ENCODE results near the gene YWHAB. TPM values are rescaled to one million over a fixed set of nuclear protein-coding genes. Genes with fewer than 3 reads are reported as not detected.
"Not testable (repeated sequence)": the region's sequence is repeated elsewhere in the genome, so short reads cannot be mapped to it uniquely, and the experiment has no call there.

YWHAB gene
- polyA plus RNA-seq, 1 experiment, result 60.5 TPM

DNA sequence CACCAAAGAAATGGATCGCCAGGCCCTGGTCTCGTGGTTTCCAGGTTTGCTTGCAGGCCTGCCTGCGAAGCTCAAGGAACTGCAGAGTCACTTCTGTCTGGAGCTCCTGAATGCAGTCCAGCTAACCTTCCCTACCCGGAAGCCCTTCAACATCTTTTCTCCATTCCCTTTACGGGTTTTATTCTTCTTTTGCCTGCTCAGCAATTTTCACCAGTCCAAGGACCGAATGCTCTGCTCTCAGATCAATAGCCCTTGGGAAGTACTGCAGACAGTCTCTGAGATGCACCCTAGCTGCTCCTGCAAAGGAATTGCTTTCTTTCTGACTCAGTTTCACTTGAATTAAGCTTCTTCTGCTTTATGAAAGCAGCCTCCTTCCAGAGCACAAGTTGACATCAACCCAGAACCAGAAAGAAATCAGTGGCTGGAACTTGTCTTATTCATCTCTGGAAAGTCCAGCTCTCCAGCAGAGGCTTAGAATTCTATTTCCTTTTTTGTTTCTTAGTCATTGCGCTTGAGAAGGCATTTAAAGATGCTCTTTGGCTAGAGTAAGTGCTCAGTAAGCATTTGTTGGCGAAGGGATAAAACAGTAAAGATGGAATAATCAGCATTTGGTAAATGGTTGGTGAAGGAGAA is 18.7 kb upstream of the YWHAB start:
- peaks cover 7% of the 10 kb centered on the region for H3K27me3 ChIP-seq (ENCODE audit: control insufficient read depth, insufficient read depth, low read length)
- H3K4me3 ChIP-seq (ENCODE audit: low read depth, low read length), result no peak overlapping the region
- POLR2A ChIA-PET, result no interaction called here
- H3K36me3 ChIP-seq (ENCODE audit: control insufficient read depth, insufficient read depth, low read length), result no peaks in the 10 kb centered on the region
- CTCF ChIA-PET, result interaction anchor here (0.6 to 1.9 kb wide), 22 partner anchors 10 to 652 kb away, joined by 3 to 28 read pairs (median 4); partner anchors contain the start of gene YWHAB
- DNase-seq (ENCODE audit: low read depth), result no peak
- TF ChIP-seq, protein P1, sequence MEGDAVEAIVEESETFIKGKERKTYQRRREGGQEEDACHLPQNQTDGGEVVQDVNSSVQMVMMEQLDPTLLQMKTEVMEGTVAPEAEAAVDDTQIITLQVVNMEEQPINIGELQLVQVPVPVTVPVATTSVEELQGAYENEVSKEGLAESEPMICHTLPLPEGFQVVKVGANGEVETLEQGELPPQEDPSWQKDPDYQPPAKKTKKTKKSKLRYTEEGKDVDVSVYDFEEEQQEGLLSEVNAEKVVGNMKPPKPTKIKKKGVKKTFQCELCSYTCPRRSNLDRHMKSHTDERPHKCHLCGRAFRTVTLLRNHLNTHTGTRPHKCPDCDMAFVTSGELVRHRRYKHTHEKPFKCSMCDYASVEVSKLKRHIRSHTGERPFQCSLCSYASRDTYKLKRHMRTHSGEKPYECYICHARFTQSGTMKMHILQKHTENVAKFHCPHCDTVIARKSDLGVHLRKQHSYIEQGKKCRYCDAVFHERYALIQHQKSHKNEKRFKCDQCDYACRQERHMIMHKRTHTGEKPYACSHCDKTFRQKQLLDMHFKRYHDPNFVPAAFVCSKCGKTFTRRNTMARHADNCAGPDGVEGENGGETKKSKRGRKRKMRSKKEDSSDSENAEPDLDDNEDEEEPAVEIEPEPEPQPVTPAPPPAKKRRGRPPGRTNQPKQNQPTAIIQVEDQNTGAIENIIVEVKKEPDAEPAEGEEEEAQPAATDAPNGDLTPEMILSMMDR (IDR thresholded peaks at IDR 0.05; ENCODE audit: insufficient read depth, low read depth, low read length), result no peak

DNA sequence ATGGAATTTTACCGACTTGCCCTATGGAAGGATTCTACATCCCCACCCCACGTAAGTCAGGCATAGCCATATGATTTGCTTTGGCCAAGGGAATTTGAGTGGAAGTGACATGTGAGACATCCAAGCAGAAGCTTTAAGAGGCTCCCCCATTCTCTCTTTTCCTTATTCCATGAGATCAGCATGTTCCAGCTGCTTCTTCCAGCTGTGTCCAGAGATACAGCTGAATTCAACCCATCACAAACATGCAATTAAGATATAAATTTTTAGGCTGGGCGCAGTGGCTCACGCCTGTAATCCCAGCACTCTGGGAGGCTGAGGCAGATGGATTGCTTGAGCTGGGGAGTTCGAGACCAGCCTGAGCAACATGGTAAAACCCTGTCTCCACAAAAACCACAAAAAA is 16.0 kb upstream of the YWHAB start:
- Histone ChIP-seq H3K27me3 (ENCODE audit: control insufficient read depth, insufficient read depth, low read length) (peaks cover 9% of the 10 kb centered on the region), H3K36me3 (ENCODE audit: control insufficient read depth, insufficient read depth, low read length) (no peaks in the 10 kb centered on the region), H3K4me3 (ENCODE audit: low read depth, low read length) (no peak overlapping the region)
- ChIA-PET CTCF (interaction anchor here (0.6 to 2.7 kb wide), 3 partner anchors 122 to 251 kb away, joined by 3 to 15 read pairs (median 15); no protein-coding TSS in a partner anchor), POLR2A (no interaction called here)
- no peak for DNase-seq (ENCODE audit: low read depth)
- TF ChIP-seq, protein P1 (IDR thresholded peaks at IDR 0.05; ENCODE audit: insufficient read depth, low read depth, low read length), result no peak

DNA sequence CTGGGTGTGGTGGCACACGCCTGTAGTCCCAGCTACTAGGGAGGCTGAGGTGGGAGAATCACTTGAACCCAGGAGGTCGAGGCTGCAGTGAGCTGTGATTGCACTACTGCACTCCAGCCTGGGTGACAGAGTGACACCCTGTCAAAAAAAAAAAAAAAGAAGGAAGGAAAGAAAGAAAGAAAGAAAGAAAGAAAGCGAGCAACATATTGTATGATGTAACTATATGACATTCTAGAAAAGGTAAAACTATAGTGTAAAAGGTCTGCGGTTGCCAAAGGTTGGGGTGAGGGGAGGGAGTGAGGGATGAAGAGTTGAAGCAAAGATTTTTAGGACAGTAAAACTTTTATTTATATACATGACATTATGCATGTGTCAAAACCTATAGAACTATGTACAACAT is 3.1 kb upstream of the YWHAB start:
- H3K36me3 ChIP-seq (ENCODE audit: control insufficient read depth, insufficient read depth, low read length); H3K4me3 ChIP-seq (ENCODE audit: low read depth, low read length); H3K27me3 ChIP-seq (ENCODE audit: control insufficient read depth, insufficient read depth, low read length); DNase-seq (ENCODE audit: low read depth); CTCF ChIA-PET; POLR2A ChIA-PET: not testable (repeated sequence)

DNA sequence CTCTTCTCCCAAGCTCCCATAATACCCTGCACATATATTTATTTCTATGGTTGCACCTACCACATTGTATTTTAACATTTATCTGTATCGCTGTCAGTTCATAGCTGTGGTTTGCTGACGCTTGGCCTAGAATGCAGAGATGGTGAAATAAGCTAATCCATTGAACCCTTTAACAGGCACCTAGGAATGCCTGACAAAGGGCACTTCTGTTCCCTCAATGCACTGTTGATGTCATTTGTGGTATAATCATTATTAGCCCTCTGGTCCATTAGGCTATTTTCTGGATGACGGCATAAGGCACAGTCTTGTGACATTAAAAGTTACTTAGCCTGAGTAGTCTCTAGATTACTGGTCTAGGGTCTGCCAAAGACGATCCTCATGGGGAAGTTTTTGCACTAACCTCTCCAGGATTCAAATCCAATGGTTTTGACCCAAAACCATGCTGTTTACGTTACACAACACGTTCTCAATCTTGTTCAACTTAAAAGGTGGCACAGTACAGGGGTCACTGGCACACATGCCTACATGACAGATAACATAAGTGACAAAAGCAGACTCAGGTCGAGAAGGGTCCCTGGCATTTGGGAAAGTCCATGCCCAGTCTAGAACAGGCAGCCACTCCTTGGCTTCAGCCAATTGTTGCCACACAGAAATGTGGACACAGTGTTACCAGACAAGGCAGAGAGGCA is 2.1 kb upstream of the YWHAB start:
- Histone ChIP-seq H3K36me3 (ENCODE audit: control insufficient read depth, insufficient read depth, low read length) (no peaks in the 10 kb centered on the region; the same call in 1 of the 2 replicates), H3K4me3 (ENCODE audit: low read depth, low read length) (no peak overlapping the region), H3K27me3 (ENCODE audit: control insufficient read depth, insufficient read depth, low read length) (no peaks in the 10 kb centered on the region; the same call in none of the 2 replicates)
- DNase-seq (ENCODE audit: low read depth), result no peak
- POLR2A ChIA-PET, result no interaction called here
- TF ChIP-seq, protein P1 (IDR thresholded peaks at IDR 0.05; ENCODE audit: insufficient read depth, low read depth, low read length), result no peak
- CTCF ChIA-PET, result no interaction called here

DNA sequence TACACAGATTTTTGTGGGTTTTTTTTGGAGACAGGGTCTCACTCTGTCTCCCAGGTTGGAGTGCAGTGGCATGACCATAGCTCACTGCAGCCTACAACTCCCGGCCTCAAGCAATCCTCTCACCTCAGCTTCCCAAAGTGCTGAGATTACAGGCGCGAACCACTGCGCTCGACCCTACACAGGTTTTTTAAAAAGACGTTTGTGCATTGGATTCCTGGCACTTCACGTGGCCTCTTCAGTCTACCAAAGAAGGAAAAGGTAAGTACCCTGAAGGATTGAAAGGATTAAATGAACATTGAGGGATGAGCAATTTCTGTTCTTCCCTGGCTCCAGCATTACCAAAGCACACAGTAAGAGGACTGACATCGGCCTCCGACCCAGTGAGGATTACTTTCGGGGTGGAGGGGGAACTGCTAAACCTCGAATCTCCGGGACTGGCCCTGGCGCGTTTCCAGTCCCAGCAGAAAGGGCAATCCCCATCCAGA is 556 bp upstream of the YWHAB start:
- POLR2A ChIA-PET, result no interaction called here
- Histone ChIP-seq H3K27me3 (ENCODE audit: control insufficient read depth, insufficient read depth, low read length) (no peaks in the 10 kb centered on the region; the same call in 1 of the 2 replicates), H3K36me3 (ENCODE audit: control insufficient read depth, insufficient read depth, low read length) (no peaks in the 10 kb centered on the region; the same call in 1 of the 2 replicates), H3K4me3 (ENCODE audit: low read depth, low read length) (peak overlapping the region; percentile 76)
- TF ChIP-seq, protein P1 (IDR thresholded peaks at IDR 0.05; ENCODE audit: insufficient read depth, low read depth, low read length), result no peak
- CTCF ChIA-PET, result interaction anchor here (0.8 to 1.8 kb wide), 5 partner anchors 13 to 409 kb away, joined by 3 to 5 read pairs (median 4); no protein-coding TSS in a partner anchor
- no peak for DNase-seq (ENCODE audit: low read depth)
